ENCODE measurements around the gene FAM227B.
"Not testable (repeated sequence)": the region's sequence is repeated elsewhere in the genome, so short reads cannot be mapped to it uniquely, and the experiment has no call there.

The FAM227B gene

DNA sequence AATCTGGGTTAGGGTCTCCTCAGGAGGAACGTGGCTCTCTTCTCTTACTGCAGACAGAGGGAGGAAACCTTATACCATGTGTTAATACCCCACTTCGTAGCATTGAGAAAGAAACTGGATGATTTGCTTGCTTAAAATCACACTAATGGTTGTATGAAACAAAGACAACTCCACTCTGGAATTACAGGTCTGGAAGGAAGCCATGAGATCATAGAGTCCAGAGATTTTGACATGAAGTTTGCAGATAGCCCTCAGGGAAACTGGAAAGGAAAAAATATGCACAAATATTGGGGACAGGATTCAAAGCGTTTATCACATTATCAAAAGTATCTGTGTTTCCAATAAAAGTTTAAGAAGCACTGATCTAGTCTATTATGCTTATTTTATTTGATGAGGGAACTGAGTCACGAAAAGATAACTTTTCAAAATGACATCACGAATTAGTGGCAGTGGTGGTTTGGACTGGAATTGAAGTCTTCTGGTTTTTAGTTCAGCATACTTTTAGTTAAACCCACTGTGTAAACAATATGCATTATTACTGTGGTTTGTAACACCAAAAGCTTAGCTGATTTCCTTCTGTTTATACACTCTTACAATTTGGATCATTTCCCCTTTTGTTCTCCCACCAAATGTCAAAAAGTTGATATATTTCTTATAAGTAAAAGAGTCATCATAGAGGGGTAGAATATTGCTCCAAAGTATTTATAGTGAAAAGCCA is 180.8 kb downstream of the FAM227B start:
- no peak for DNase-seq (ENCODE audit: low read depth in 3 of 3)

- DNase-seq (ENCODE audit: low read depth in 3 of 3) = no peak
Observed at GRCh38 chr15:49438962-49439631, 181.5 kb downstream of the FAM227B start.

DNA sequence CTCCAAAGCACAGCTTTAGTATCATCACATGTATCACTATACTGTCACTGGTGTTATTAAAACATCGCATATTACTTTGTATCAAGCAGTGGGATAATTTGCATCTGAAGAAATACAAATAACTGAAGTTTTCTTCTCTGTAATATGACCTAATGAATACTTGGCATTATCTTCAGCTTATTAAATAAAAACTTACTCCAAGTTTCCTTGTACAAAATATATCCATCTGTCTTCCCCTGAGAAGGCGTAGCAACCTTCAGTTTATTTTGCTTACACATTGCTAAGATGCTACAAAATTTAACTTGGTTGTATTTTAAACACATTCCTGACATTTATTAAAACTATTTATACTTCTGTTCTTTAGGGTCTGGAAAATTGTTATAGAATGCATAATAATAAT is 183.9 kb downstream of the FAM227B start:
- no peak for DNase-seq (ENCODE audit: low read depth in 3 of 3)

- no peak for DNase-seq (ENCODE audit: low read depth in 3 of 3)
Observed at GRCh38 chr15:49435174-49435573, 185.4 kb downstream of the FAM227B start.

DNA sequence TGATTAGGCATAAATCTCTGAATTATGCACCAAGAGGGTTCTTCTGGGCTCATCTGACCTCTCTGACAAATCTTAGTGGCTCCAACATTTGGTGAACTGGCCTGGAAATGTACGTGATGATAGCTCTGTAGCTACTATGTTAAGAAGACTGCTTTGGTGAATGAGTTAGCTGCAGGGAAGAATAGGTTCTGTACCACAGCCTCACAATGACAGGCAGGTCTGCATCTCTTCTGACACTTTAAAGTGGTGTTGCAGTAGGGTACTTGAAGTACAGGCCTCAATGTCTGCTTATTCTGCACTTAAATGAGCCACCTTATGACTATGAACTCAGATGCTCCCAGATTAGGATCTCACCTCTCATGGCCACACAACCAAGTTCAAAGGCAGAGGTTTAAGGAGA is 190.6 kb downstream of the FAM227B start:
- DNase-seq (ENCODE audit: low read depth in 3 of 3) = no peak

- no peak for DNase-seq (ENCODE audit: low read depth in 3 of 3)
Observed at GRCh38 chr15:49428409-49429095, 192.1 kb downstream of the FAM227B start.

GRCh38 chr15:49427372-49427771 is 193.2 kb downstream of the FAM227B start:
- DNase-seq (ENCODE audit: low read depth in 3 of 3) = no peak

DNA sequence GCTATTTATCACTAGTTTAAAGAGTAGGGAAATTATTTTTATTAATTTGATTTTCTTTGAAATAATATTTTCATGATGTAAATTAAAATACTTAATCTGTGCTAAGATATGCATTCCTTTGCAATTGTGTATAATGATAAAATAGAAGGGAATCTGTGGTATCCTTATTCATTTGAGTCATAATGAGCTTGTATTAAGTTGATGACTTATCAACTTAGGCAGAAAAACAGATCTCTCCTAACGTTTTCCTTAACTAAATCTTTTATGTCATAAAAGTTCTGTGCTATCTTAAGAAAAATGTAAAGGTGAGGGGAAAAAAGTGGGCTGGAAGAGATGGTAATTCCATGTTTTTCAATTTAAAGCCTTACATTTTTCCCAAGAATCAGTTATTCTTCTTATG is 195.7 kb downstream of the FAM227B start:
- no peak for DNase-seq (ENCODE audit: low read depth in 3 of 3)

- DNase-seq (ENCODE audit: low read depth in 3 of 3) = no peak
Observed at GRCh38 chr15:49423901-49424550, 196.6 kb downstream of the FAM227B start.

DNA sequence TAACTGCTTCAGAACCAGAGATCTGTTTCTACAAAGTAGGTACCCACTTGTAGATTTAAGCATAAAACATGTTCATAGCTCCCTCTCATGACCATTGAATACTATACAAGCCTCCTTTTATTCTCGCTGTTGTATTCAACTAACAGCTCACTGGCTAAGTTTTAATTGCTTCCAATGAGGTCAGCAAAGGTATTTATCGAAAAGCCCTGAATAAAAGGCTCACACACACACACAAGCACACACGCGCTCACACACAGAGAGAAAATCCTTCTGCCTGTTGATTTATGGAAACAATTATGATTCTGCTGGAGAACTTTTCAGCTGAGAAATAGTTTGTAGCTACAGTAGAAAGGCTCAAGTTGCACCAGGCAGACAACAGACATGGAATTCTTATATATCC is 197.6 kb downstream of the FAM227B start, which contains the start of gene FGF7:
Gene FGF7 (plus strand): TSS at position 222 of the 400 bp plus-strand sequence. CDS start 1,056 bp downstream, outside the sequence.
- no peak for DNase-seq (ENCODE audit: low read depth in 3 of 3)

DNA sequence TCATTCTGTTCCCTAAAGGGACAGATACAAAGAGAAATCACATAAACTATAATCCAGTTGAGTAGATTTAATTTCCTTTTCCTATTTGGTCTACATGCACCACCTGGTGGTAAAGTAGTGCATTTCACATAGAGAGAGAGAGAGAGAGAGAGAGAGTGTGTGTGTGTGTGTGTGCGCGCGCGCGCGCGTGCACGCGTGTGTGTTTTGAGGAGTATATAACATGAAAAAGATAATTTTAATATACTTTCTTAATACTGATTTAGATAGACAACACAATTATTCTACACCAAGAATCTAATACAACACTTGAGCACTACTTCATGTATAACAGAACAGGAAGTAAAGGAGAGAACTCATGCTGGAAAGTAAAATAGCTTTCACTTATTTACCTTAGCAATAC is 198.6 kb downstream of the FAM227B start:
- peak in 1 of 3 donors; percentile 0 for DNase-seq (ENCODE audit: low read depth in 3 of 3)

GRCh38 chr15:49418811-49419210 is 201.8 kb downstream of the FAM227B start:
- no peak for DNase-seq (ENCODE audit: low read depth in 3 of 3)

- DNase-seq (ENCODE audit: low read depth in 3 of 3) = no peak
Observed at GRCh38 chr15:49415638-49416037, 205.0 kb downstream of the FAM227B start.

- no peak for DNase-seq (ENCODE audit: low read depth in 3 of 3)
Observed at GRCh38 chr15:49415149-49415548, 205.5 kb downstream of the FAM227B start.

GRCh38 chr15:49412797-49413196 is 207.8 kb downstream of the FAM227B start:
- DNase-seq (ENCODE audit: low read depth in 3 of 3) = no peak

- no peak for DNase-seq (ENCODE audit: low read depth in 3 of 3)
Observed at GRCh38 chr15:49410641-49411040, 210.0 kb downstream of the FAM227B start.

- no peak for DNase-seq (ENCODE audit: low read depth in 3 of 3)
Observed at GRCh38 chr15:49406352-49407118, 214.1 kb downstream of the FAM227B start.

DNA sequence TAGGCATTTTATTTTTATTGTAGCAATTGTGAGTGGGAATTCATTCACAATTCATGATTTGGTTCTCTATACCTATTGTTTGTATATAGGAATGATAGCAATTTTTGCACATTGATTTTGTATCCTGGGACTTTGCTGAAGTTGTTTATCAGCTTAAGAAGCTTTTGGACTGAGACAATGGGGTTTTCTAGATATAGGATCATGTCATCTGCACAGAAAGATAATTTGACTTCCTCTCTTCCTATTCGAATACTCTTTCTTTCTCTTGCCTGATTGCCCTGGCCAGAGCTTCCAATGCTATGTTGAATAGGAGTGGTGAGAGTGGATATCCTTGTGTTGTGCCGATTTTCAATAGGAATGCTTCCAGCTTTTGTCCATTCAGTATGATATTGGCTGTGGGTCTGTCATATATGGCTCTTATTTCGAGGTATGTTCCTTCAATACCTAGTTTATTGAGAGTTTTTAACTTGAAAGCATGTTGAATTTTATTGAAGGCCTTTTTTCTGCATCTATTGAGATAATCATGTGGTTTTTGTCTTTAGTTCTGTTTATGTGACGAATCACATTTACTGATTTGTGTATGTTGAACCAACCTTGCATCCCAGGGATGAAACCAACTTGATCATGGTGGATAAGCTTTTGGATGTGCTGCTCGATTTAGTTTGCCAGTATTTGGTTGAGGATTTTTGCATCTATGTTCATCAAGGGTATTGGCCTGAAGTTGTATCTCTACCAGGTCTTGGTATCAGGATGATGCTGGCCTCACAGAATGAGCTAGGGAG is 217.9 kb downstream of the FAM227B start:
- DNase-seq (ENCODE audit: low read depth in 3 of 3) = not testable (repeated sequence)

GRCh38 chr15:49387471-49387870 is 233.1 kb downstream of the FAM227B start:
- DNase-seq (ENCODE audit: low read depth in 3 of 3) = no peak

GRCh38 chr15:49383266-49383665 is 237.4 kb downstream of the FAM227B start:
- DNase-seq (ENCODE audit: low read depth in 3 of 3) = no peak

- DNase-seq (ENCODE audit: low read depth in 3 of 3) = no peak
Observed at GRCh38 chr15:49382394-49382793, 238.2 kb downstream of the FAM227B start.

Data from stimulated activated CD4-positive, alpha-beta T cell treated with anti-CD3 and anti-CD28 coated beads, TNF-alpha, amount 100 ng/mL, for 48 hours (primary cell).